PC-9 (cell line): ENCODE results near the gene RANBP3L.

Experiments used
- CTCF ChIP-seq: fragments of 200-600 bp; sonication (generic); conservative IDR thresholded peaks from 2 replicates; pipeline ENCODE4 v1.6.1; 2017; ENCODE audit warnings: mixed run types, antibody characterized with exemption, mild to moderate bottlenecking, moderate library complexity
- EZH2 ChIP-seq: fragments of 200-600 bp; sonication (generic); IDR thresholded peaks from 2 replicates; pipeline ENCODE4 v1.8.0; 2017; ENCODE audit warnings: antibody characterized with exemption, low read depth

GRCh38 chr5:36300191-36300926 is 1.3 kb downstream of the RANBP3L start:
- TF ChIP-seq CTCF, result no peak
- no peak for TF ChIP-seq EZH2
